Upper lobe of left lung (tissue), 4 donors: ENCODE results near the gene RHOU.

Experiments used
- CTCF ChIP-seq, 6 experiments: fragments of 450-650 bp in 4 of 6; fragments of 200-600 bp in 2 of 6; sonication (generic) in 2 of 6; IDR thresholded peaks; one replicate each; pipeline ENCODE4 v1.5.1; 2016 to 2019; ENCODE audit warnings: antibody characterized with exemption in 6 of 6
- EP300 ChIP-seq, 4 donors: sonication (generic); formaldehyde crosslinking; IDR thresholded peaks; one replicate each; pipeline ENCODE4 v1.5.1; 2017; ENCODE audit warnings: antibody characterized with exemption in 4 of 4, control low read depth in 2 of 4

GRCh38 chr1:228752258-228752657 lies 17.0 kb downstream of the RHOU start:
- TF ChIP-seq CTCF (IDR thresholded peaks at IDR 0.05) (no peak), EP300 (IDR thresholded peaks at IDR 0.05) (no peak)
